GM18858 (cell line): ENCODE measurements around the gene SCRT2.

Experiments
- ATAC-seq: cut with Tn5 transposase; IDR thresholded peaks from one replicate; pipeline ENCODE4 v1.9.1; 2021; ENCODE audit not compliant: unreplicated experiment

SCRT2 gene

DNA sequence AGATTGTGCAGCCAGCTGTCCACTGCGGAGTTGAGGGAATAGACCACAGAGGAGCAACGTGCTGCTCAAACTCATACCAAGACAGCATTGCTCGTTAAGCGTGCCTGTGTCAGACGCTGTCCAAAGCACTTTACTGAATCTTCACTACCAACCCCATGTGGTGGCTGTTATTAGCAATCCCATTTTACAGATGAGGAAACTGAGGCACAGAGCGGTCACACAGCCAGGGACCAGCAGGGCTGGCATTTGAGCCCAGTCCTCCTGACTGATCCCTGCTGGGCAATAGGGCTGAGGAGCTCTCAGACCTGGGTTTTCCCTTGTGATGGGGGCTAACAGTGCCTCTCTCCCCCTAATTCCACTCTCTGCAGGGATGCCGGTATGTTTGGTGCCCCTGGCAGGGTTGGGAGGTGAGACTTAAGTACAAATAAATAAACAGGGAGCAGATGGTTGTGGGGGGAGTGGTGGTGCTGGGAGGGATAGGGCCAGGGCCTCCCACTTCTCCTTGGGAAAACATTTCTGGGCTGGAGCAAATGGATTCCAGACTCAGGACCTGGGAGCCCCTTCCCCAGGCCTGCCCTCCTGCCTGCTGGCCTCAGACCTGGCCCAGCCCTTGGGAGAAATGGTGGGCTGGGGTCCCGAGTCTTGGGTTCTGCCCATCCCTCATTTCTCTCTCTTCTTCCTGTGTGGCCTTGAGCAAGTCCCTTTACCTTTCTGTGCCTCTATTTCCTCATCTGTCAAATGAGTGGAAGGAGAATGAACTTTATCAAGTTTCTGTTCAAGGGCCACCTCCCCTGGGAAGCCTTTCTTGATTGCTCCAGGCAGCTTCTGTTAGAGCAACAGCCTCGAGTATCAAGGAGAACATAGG lies 40.3 kb downstream of the SCRT2 start:
- ATAC-seq = no peak

DNA sequence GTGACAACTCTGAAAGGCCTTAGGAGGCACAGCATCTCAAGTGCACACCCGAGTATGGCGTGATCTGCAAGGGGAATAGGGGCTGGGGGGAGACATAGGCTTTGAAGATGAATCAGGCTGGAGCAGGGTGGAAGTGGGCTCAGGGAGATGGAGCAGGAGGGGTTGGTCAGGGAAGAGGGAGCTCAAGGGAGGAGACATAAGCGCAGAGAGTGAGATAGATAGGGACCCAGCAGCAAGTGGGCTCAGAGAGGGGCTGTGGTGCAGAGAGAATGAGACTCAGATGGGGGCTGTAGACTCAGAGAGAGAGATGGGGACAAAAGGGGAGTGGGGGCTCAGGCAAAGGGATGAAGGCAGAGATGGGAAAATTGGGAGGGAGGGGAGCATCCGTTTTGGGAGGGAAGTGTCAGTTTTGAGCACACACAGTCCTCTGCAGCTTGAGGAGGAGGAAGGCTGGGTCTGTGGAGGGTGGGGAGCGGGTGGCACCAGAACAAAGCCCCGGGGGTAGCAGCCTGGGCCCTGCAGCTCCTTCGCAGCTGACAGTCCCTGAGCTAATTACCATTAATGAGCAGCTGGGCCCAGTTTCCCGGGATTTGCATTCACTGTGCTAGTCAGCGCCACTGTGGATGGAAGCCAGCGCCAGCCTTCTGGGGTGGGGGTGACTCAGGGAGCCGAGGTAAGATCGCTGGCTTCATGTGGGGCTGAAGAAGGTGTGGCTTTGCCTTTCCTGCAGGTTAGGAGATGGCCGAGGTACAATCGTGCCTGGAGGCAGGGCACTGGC lies 41.3 kb downstream of the SCRT2 start:
- no peak for ATAC-seq

DNA sequence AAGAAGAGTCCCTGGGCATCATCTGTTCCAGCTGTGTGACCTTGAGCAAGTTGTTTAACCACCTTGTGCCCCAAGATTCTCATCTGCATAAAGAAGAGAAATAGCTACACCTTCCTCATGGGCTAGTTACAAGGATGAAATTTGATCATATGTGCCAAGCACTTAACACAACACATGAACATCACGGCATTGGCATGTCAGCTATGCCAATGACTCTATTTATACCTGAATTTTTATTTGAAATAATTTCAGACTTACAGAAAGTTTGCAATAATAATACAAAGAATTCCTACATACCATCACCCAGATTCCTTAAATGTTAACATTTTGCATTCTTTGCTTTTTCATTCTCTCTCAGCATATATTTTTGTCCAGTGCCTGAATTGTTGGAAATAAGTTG lies 44.5 kb downstream of the SCRT2 start:
- no peak for ATAC-seq

DNA sequence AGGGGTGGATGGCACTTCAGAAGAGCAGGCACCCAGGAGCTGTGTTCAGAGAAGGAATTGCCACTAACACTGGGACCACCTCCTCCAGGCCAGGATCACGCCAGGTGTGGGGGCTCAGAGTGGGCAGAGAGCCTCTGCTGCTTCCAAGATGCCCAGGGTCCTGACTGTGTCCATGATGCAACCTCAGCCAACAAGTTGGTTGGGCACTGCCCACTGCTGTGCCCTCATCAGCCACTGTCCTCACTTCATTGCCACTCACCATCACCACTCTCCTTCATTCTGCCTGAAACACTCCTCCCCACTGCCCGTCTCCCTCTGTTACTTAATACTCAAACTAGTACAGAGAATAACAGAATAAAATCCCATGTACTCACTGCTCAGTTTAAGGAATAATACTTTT lies 49.0 kb downstream of the SCRT2 start:
- ATAC-seq = no peak

DNA sequence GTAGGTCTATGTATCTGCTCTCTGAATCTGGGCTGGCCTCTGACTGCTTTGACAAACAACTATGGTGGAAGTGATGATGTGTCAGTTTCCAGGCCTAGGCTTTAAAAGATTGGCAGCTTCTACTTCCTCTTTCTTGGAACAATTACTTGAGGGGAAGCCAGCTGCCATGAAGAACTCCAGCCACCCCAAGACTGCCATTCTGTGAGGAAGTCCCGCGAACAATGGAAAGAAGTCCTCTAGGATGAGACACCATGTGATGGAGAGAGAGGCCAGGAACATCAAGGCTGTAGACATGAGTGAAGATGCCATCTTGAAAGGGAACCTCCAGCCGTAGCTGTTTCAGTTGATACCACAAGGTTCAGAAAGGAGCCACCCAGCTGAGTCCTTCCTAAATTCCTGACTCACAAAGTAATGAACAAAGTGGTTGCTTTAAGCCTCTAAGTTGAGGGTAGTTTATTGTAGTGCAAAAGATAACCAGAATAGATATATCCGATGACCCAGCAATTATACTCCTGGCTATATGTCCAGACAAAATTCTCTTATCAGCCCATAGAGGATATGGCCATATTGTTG lies 50.2 kb downstream of the SCRT2 start:
- ATAC-seq = no peak

DNA sequence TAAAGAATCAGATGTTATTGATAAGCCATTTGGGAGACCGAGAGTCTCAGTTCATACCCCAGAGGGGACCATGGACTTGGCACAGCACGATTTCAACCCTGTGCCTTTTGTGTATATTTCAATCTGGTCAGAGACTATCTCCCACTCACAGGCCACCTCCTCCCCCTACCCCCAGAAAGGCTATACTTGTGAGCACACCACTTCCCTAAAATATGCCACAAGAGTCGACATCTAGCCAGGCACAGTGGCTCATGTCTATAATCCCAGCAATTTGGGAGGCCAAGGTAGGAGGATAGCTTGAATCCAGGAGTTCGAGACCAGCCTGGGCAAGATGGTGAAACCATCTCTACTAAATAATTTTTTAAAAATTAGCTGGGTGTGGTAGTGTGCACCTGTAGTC lies 51.9 kb downstream of the SCRT2 start:
- no peak for ATAC-seq

DNA sequence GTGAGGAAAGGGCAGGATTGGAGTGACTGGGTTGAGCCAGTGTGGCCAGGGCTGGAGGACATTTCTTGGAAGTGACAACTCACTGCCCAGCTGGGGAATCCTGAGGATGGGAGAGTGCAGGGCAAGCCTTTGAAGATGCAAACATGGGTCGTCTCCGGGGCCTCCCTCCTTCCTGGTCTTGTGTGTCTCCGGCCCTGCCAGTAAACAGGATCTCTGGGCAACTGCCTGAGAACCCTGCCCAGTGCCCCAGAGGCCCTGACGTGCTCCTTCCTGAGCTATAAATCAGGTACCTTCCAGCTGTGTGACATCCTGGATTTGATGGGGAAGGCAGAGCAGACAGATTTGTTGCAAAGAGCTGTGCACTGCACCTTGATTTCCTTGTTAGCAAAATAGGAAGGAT lies 52.6 kb downstream of the SCRT2 start:
- ATAC-seq = no peak

DNA sequence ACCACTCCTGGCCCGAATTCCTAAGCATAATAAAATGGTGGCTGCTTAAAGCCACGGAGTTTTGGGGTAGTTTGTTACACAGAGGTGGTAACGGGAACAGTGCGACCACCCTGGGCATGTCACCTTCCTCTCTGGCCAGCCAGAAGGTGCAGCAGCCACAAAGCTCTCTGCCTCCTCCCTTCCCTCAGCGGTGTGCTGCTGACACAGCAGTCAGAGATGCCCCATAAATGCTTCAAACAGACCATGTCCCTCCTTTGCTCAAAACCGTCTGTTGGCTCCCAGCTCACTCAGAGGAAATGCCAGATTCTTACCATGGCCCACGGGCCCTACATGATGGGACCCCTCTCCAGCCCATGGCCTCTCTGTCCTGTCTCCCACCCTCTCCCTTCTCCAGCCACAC lies 53.4 kb downstream of the SCRT2 start:
- no peak for ATAC-seq

DNA sequence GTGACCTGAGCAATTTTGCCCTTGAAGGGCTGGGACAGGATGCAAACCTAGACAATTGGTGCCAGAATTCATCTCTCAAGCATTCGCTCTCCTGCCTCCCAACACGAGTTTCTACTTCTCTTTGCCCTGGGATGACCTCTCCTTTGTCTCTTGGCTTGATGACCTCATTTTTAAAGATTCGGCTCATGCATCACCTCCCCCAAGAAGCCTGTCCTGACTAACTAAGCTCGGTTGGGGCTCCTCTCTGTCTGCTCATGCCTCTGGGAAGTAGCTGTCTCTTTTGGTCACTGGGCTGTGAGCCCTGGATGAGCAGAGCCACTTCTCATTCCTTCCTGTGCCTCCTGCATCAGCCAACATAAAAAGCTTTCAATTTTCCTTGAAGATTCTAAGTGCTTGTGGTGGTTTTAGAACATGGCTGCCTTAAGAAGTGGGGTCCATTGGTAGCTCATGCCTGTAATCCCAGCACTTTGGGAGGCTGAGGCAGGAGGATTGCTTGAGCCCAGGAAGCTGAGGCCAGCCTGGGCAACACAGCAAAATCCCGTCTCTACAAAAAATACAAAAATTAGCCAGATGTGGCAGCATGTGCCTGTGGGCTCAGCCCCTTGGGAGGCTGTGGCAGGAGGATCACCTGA lies 54.4 kb downstream of the SCRT2 start:
- no peak for ATAC-seq

DNA sequence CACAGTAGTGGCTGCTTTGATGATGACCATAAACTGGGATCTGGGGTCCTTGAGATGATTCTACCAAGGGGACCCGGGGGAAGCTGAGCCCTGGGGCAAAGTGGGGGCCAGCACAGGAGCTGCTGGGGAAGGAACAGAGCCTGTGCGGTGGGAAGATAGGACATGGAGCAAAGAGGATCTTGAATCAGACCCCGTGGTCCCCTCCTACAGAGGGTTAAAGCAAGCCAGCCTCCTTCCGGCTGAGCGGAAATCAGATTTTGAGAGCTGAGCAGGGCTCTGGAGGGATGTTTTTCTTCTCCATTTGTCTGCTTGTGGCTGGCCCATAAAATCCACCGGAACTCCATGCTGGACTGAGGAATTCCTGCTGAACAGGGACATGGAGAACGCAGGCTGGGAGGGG lies 55.4 kb downstream of the SCRT2 start:
- ATAC-seq = no peak

DNA sequence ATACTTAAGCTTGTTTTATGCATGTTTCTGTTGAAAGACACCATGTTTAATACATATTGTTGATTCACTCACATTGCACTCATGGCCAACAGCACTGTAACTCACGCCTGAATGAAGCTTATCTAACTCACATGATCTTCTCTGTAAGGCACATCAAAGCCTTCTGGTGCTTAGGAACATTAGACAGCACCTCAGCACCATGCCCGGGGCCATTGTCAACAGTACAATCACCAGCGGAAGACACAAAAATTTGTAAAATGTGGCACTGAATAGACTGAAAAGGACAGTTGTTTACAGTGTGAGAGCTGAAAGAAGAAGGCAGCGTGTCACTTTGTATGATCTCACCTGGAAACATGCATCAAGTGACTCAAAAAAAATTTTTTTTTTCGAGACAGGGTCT lies 56.6 kb downstream of the SCRT2 start:
- ATAC-seq = no peak

DNA sequence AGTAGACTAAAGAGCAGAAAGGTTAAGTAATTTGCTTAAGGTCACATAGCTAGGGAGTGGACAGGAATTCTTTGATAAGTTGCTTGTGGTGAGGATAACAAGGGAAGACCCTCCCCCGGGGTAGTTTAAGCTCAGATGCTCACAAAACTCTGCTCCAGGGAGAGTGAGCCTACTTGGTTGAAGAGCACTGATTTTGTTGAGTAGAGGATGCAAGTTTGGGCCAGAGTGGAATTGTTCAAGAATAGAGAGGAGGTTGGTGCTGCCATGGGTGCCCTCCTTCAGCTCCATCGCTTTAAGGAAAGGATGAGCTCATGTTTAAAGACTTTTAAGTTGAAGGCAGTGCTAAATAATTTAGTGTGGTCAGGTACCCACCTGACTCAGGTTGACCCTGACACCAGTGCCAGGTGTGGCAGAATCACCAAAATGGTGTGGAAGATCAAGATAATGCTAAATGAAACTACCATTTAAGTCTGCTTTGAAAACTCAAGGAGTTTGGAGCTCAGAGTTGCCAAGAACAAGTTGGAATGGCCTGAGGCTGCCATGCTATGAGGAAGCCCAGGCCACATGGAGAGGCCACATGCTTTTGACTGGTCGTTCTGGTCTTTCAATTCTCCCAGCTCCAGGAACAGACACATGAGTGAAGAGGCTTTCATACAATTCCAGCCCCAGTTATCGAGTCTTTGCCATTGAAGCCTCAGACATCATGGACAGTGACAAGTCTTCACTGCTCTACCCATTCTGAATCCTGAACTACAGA lies 57.5 kb downstream of the SCRT2 start:
- no peak for ATAC-seq

DNA sequence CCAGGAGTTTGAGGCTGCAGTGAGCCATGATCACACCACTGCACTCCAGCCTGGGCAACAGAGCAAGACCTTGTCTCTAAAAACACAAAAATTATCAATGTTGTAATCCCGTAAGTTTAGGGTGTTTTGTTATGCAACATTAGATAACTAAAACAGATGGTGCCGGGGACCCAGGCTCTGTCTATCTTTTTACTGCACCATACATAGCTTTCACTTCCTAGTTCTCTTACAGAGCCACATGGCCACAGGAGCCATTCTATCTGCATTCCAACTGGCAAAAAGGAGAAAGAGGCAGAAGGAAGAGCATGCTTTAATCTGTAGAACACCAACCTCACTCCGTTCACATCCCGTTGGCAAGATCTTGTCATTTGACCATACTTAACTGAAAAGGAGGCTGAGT lies 60.1 kb downstream of the SCRT2 start:
- ATAC-seq = no peak

DNA sequence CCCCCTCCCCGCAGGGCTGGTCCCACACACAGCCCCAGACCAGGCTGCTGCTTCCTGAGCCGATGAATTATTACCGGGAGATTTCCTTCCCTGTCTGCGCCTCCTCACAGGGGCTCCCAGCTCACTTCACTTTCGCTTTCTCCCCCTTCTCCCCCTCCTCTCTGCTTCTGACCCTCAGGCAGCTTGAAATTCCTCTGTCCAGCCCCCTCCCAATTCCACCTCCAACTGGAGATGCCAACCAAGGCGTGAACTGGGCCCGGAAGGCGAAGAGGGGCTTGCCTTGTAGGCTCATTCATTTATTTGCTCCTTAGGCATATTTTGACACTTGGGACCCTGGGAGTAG lies 63.8 kb downstream of the SCRT2 start:
- ATAC-seq = no peak
